CD14-positive monocyte (primary cell): Measurements from ENCODE around the gene BCKDHA. TPM values are rescaled to one million over a fixed set of nuclear protein-coding genes. Genes with fewer than 3 reads are reported as not detected.

Experiments used
- DNase-seq, 3 donors: peaks; one replicate each; pipeline ENCODE4 v3.0.0-alpha.2; 2011 to 2022
- H2AFZ ChIP-seq: 2 replicates; pipeline ENCODE4 v1.6.0; 2012; ENCODE audit warnings: mild to moderate bottlenecking, low read depth, low read length, inconsistent platforms; ENCODE audit not compliant: insufficient read depth, poor library complexity, severe bottlenecking
- H3K27ac ChIP-seq, 2 donors: 1 replicate in 1 of 2; 2 replicates in 1 of 2; pipeline ENCODE4 v1.5.1; 2012 to 2013; ENCODE audit warnings: low read length in 2 of 2, control low read depth in 1 of 2, inconsistent platforms in 1 of 2, low read depth in 1 of 2, mild to moderate bottlenecking in 1 of 2
- H3K27me3 ChIP-seq, 2 donors: one replicate each; pipeline versions ENCODE4 v1.6.0 to v1.6.1; 2011 to 2013; ENCODE audit warnings: low read length in 2 of 2; ENCODE audit not compliant: control insufficient read depth in 2 of 2, insufficient read depth in 2 of 2
- H3K36me3 ChIP-seq, 2 donors: replicated peaks in 1 of 2; 1 replicate in 1 of 2; 2 replicates in 1 of 2; pipeline versions ENCODE4 v1.5.1 to v1.6.1; 2012 to 2013; ENCODE audit warnings: low read length in 2 of 2, control low read depth in 1 of 2, inconsistent platforms in 1 of 2, mild to moderate bottlenecking in 1 of 2; ENCODE audit not compliant: insufficient read depth in 2 of 2, control insufficient read depth in 1 of 2
- H3K4me1 ChIP-seq, 2 donors: 1 replicate in 1 of 2; 2 replicates in 1 of 2; pipeline versions ENCODE4 v1.5.1 to v1.6.1; 2012 to 2013; ENCODE audit warnings: low read length in 2 of 2, control low read depth in 1 of 2, inconsistent platforms in 1 of 2, mild to moderate bottlenecking in 1 of 2, moderate library complexity in 1 of 2; ENCODE audit not compliant: insufficient read depth in 2 of 2, control insufficient read depth in 1 of 2
- H3K4me2 ChIP-seq: replicated peaks from 2 replicates; pipeline ENCODE3; 2012; ENCODE audit warnings: low read length, moderate library complexity, mild to moderate bottlenecking; ENCODE audit not compliant: poor library complexity, severe bottlenecking; ENCODE audit errors: extremely low read depth
- H3K4me3 ChIP-seq, 3 experiments: fragments of 200-600 bp in 1 of 3; sonication (generic) in 1 of 3; replicated peaks in 1 of 3; 1 replicate in 2 of 3; 2 replicates in 1 of 3; pipeline ENCODE4 v1.5.1; 2011 to 2013; ENCODE audit warnings: low read length in 3 of 3, mild to moderate bottlenecking in 3 of 3, control low read depth in 2 of 3, low read depth in 2 of 3, inconsistent platforms in 1 of 3, moderate library complexity in 1 of 3
- H3K79me2 ChIP-seq: 2 replicates; pipeline ENCODE4 v1.6.0; 2012; ENCODE audit warnings: mild to moderate bottlenecking, control low read depth, inconsistent platforms, low read length, moderate library complexity; ENCODE audit not compliant: insufficient read depth
- H3K9ac ChIP-seq: 2 replicates; pipeline ENCODE4 v1.6.0; 2017; ENCODE audit warnings: low read length, mild to moderate bottlenecking; ENCODE audit not compliant: insufficient read depth, poor library complexity, severe bottlenecking
- H3K9me3 ChIP-seq, 2 donors: replicated peaks in 1 of 2; 1 replicate in 1 of 2; 2 replicates in 1 of 2; pipeline versions ENCODE4 v1.5.1 to v1.6.1; 2012 to 2013; ENCODE audit warnings: low read length in 2 of 2, control low read depth in 1 of 2; ENCODE audit not compliant: control insufficient read depth in 1 of 2, insufficient read depth in 1 of 2
- H4K20me1 ChIP-seq: 2 replicates; pipeline ENCODE4 v1.6.0; 2012; ENCODE audit warnings: mild to moderate bottlenecking, low read length, control low read depth, moderate library complexity; ENCODE audit not compliant: insufficient read depth
- H3K27ac Mint-ChIP-seq, 7 donors: one replicate each; pipeline ENCODE4 v1.8.0; 2020; ENCODE audit warnings: mild to moderate bottlenecking in 7 of 7, mixed read lengths in 7 of 7, moderate library complexity in 6 of 7, inconsistent platforms in 2 of 7
- H3K27me3 Mint-ChIP-seq, 3 donors: one replicate each; pipeline ENCODE4 v1.8.0; 2021 to 2022; ENCODE audit warnings: low read depth in 3 of 3, mild to moderate bottlenecking in 3 of 3, mixed read lengths in 3 of 3, moderate library complexity in 3 of 3, inconsistent platforms in 1 of 3
- H3K36me3 Mint-ChIP-seq, 2 donors: one replicate each; pipeline ENCODE4 v1.8.0; 2020; ENCODE audit warnings: mixed read lengths in 2 of 2, inconsistent platforms in 1 of 2, mild to moderate bottlenecking in 1 of 2
- H3K4me1 Mint-ChIP-seq: one replicate; pipeline ENCODE4 v1.8.0; 2020; ENCODE audit warnings: mild to moderate bottlenecking, mixed read lengths
- H3K4me3 Mint-ChIP-seq, 2 donors: one replicate each; pipeline ENCODE4 v1.8.0; 2020; ENCODE audit warnings: mild to moderate bottlenecking in 2 of 2, mixed read lengths in 2 of 2, moderate library complexity in 1 of 2
- H3K9me3 Mint-ChIP-seq, 7 donors: one replicate each; pipeline ENCODE4 v1.8.0; 2020 to 2022; ENCODE audit warnings: mixed read lengths in 7 of 7, mild to moderate bottlenecking in 6 of 7, moderate library complexity in 6 of 7, inconsistent platforms in 2 of 7
- WGBS: methylation state at CpG from one replicate; pipeline ENCODE4 v1.1.5; 2013; ENCODE audit warnings: missing lambda C conversion rate; ENCODE audit not compliant: insufficient coverage; 5-methylcytosine and 5-hydroxymethylcytosine counted together
- intact Hi-C, 2 donors: fragments of 100-400 bp; cut with micrococcal nuclease; formaldehyde crosslinking; loops; one replicate each; pipeline versions ENCODE4 v1.15.0 to v1.15.1; 2023
- polyA plus RNA-seq, 3 donors: library from polyadenylated mRNA; depleted of rRNA in 1 of 3; unstranded in 2 of 3; stranded (reverse) in 1 of 3; fragments of 300-500 nt in 2 of 3; fragments of >200 nt in 1 of 3; fragmentation: Illumina TruSeq in 2 of 3; gene quantifications; 1 replicate in 2 of 3; 2 replicates in 1 of 3; pipeline ENCODE4 v1.2.3, GENCODE V29; 2012 to 2021
- TF ChIP-seq, protein P1 (sequence below): fragments of 200-600 bp; IDR thresholded peaks from one replicate; pipeline ENCODE4 v1.8.0; 2022; ENCODE audit warnings: antibody characterized with exemption, mild to moderate bottlenecking

The BCKDHA gene
- polyA plus RNA-seq, 3 donors, result 52.4 to 90.1 (median 87.6) TPM

DNA sequence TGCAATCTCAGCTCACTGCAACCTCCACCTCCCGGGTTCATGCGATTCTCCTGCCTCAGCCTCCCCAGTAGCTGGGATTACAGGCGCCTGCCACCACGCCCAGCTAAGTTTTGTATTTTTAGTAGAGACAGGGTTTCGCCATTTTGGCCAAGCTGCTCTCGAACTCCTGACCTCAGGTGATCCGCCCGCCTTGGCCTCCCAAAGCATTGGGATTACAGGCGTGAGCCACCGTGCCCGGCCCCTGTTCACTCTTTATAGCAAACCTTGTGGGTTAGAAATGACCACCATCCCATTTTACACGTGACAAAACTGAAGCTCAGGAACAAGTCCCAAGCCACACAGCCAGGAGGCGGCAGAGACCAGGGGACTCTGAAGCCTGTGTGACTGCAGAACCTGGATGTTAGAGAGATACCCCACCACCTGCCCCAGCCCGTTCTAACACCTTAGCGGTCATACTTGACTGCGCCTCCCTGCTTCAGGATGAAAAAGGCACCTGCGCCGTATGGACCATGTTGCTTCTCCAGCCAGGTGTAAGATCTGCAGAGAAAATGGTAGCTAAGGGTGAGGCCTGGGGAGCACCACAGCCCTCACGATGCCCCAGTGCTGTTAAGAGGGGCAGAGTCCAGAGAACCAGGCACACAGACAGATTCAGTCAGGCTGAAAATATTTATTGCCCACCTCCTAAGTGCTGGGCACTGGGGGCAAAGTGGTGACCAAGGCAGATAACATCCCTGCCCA is 38.5 kb downstream of the BCKDHA start:
- WGBS, result 96% methylated on average over 6 of the region's 19 CpGs
- H3K27me3 ChIP-seq, result no peaks in the 10 kb centered on the region
- TF ChIP-seq, protein P1, sequence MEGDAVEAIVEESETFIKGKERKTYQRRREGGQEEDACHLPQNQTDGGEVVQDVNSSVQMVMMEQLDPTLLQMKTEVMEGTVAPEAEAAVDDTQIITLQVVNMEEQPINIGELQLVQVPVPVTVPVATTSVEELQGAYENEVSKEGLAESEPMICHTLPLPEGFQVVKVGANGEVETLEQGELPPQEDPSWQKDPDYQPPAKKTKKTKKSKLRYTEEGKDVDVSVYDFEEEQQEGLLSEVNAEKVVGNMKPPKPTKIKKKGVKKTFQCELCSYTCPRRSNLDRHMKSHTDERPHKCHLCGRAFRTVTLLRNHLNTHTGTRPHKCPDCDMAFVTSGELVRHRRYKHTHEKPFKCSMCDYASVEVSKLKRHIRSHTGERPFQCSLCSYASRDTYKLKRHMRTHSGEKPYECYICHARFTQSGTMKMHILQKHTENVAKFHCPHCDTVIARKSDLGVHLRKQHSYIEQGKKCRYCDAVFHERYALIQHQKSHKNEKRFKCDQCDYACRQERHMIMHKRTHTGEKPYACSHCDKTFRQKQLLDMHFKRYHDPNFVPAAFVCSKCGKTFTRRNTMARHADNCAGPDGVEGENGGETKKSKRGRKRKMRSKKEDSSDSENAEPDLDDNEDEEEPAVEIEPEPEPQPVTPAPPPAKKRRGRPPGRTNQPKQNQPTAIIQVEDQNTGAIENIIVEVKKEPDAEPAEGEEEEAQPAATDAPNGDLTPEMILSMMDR, result no peak
- no peak overlapping the region for H3K27ac ChIP-seq
- H3K9ac ChIP-seq, result no peak overlapping the region
- Mint-ChIP-seq H3K4me3 (no peak overlapping the region), H3K36me3 (peaks cover 40 to 55% of the 10 kb centered on the region in 2 donors), H3K27me3 (peaks cover 0 to 2% (median 0%) of the 10 kb centered on the region in 3 donors), H3K9me3 (no peaks in the 10 kb centered on the region), H3K27ac (no peak overlapping the region), H3K4me1 (peaks cover 34% of the 10 kb centered on the region)
- H3K4me2 ChIP-seq, result no peak overlapping the region
- no peak overlapping the region for H3K4me3 ChIP-seq
- no peak for DNase-seq
- H2AFZ ChIP-seq, result no peak overlapping the region
- peaks cover 38% of the 10 kb centered on the region for H3K79me2 ChIP-seq
- H3K9me3 ChIP-seq, result no peaks in the 10 kb centered on the region
- peaks cover 12 to 42% of the 10 kb centered on the region in 2 donors for H3K36me3 ChIP-seq
- H3K4me1 ChIP-seq, result peaks cover 29 to 33% of the 10 kb centered on the region in 2 donors
- intact Hi-C loops, result loop anchor here in 1 of 2 donors (5.0 to 10.0 kb wide), 2 partner anchors 84 to 171 kb away; partner anchors contain the start of genes HNRNPUL1 and TGFB1
- H4K20me1 ChIP-seq, result peaks cover 5% of the 10 kb centered on the region

GRCh38 chr19:41436674-41436951 is 39.0 kb downstream of the BCKDHA start:
- peaks cover 38% of the 10 kb centered on the region for H3K79me2 ChIP-seq
- no peak overlapping the region for H3K4me3 ChIP-seq
- no peak overlapping the region for H2AFZ ChIP-seq
- peak overlapping the region in 2 of 7 donors; percentile 2 to 50 for H3K27ac Mint-ChIP-seq
- intact Hi-C loops, result loop anchor here in 1 of 2 donors (5.0 to 10.0 kb wide), 2 partner anchors 84 to 172 kb away; partner anchors contain the start of genes HNRNPUL1 and TGFB1
- peaks cover 0 to 2% (median 0%) of the 10 kb centered on the region in 3 donors for H3K27me3 Mint-ChIP-seq
- H3K4me1 ChIP-seq, result peaks cover 28 to 33% of the 10 kb centered on the region in 2 donors
- H3K9me3 Mint-ChIP-seq, result no peaks in the 10 kb centered on the region
- no peak overlapping the region for H3K27ac ChIP-seq
- H3K9me3 ChIP-seq, result no peaks in the 10 kb centered on the region
- no peak for DNase-seq
- H3K36me3 ChIP-seq, result peaks cover 12 to 41% of the 10 kb centered on the region in 2 donors
- H3K9ac ChIP-seq, result no peak overlapping the region
- H3K4me1 Mint-ChIP-seq, result peaks cover 33% of the 10 kb centered on the region
- H3K36me3 Mint-ChIP-seq, result peaks cover 39 to 52% of the 10 kb centered on the region in 2 donors
- no peak overlapping the region for H3K4me3 Mint-ChIP-seq
- H3K27me3 ChIP-seq, result no peaks in the 10 kb centered on the region
- H4K20me1 ChIP-seq, result peaks cover 4% of the 10 kb centered on the region
- TF ChIP-seq, protein P1, result no peak
- H3K4me2 ChIP-seq, result no peak overlapping the region
